T-helper 17 cell (primary cell): ENCODE results near the gene TRIO. TPM values are rescaled to one million over a fixed set of nuclear protein-coding genes. Genes with fewer than 3 reads are reported as not detected.
A peak's percentile ranks its signal among the peaks of the same experiment; 100 is the strongest.

Source experiments
- ATAC-seq: fragments of 150-1000 bp; cut with Tn5 transposase; 2 replicates; pipeline ENCODE4 v1.10.0; 2021; ENCODE audit warnings: mild to moderate bottlenecking, moderate library complexity
- DNase-seq, 3 donors: peaks; one replicate each; pipeline versions ENCODE4 v3.0.0 to v3.0.0-alpha.2; 2020 to 2021
- H3K9me3 ChIP-seq: one replicate; pipeline ENCODE4 v1.7.0; 2013; ENCODE audit warnings: low read length, mild to moderate bottlenecking; ENCODE audit not compliant: control insufficient read depth, poor library complexity, severe bottlenecking
- H3K27ac Mint-ChIP-seq: one replicate; pipeline ENCODE4 v1.8.0; 2022; ENCODE audit warnings: mild to moderate bottlenecking, moderate library complexity, mixed read lengths
- H3K27me3 Mint-ChIP-seq: one replicate; pipeline ENCODE4 v1.8.0; 2022; ENCODE audit warnings: mixed read lengths
- H3K36me3 Mint-ChIP-seq: one replicate; pipeline ENCODE4 v1.8.0; 2022; ENCODE audit warnings: low read depth, mixed read lengths
- H3K4me1 Mint-ChIP-seq: one replicate; pipeline ENCODE4 v1.8.0; 2022; ENCODE audit warnings: mild to moderate bottlenecking, mixed read lengths
- H3K4me3 Mint-ChIP-seq: one replicate; pipeline ENCODE4 v1.8.0; 2022; ENCODE audit warnings: mild to moderate bottlenecking, moderate library complexity, mixed read lengths
- total RNA-seq, 4 donors: library from RNA in 2 of 4; stranded (reverse) in 2 of 4; gene quantifications; one replicate each; pipeline ENCODE4 v1.2.3 and lab custom pipeline; 2022 to 2026

TRIO gene
- total RNA-seq, 2 donors from 2014 or later: 19.3 to 19.5 TPM

DNA sequence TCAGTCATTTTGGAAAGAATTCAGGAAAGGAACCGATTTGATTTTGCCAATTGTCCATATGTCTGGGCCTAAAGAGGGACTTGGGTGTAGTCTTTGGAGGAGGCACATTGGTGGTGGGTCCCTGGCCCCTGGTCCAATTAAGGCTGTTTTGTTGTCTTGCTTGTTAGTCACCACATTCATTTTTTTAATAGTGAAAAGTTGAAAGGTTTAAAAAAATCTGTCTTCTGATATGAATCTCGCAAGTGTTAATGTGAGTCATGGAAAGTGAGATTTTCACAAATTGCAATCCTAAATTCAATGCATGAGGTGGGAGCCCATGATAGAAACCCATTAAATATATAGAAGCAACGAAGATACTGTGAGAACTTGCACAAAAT lies 272.5 kb downstream of the TRIO start:
- H3K27ac Mint-ChIP-seq: peak overlapping the region; percentile 98
- DNase-seq: no peak

DNA sequence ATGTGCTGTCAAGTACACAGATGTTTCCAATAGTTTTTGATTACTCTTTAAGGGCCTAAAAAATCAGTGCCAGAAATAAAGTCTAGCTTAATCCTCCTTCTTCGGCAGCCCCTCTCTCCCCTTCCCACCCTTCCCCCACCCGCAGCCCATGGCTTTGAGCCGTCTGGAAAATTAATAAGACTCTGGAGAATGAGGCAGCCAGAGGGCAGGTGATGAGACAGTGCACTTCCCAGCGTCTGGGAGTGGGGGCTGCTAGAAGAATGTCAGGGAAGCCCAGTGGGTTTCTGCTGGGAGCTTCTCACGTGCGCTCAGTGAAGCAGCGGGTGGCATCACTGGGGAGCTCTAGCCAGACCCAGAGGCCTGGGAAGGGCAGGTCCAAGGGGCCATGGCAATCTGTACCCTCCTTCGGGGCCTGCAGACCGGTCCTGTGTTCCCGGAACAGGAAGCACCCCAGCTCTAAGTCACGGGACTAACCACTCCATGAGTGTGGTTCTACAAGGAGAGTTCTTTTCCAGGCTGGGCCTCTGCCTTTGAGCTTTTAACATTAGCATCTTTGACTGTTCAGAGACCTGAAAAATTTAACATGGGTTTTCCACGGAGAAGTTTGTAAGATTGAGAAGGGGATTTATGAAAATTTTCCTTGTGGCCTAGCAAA lies 273.6 kb downstream of the TRIO start:
- ATAC-seq (no peak), DNase-seq (no peak)
- peaks cover 53% of the 10 kb centered on the region for H3K4me1 Mint-ChIP-seq
- H3K36me3 Mint-ChIP-seq: peaks cover 5% of the 10 kb centered on the region
- no peaks in the 10 kb centered on the region for H3K9me3 ChIP-seq
- peak overlapping the region; percentile 98 for H3K27ac Mint-ChIP-seq
- peak overlapping the region; percentile 2 for H3K4me3 Mint-ChIP-seq
- no peaks in the 10 kb centered on the region for H3K27me3 Mint-ChIP-seq

More for the DNA sequence above, 272.5 kb downstream of the TRIO start:
- Mint-ChIP-seq H3K4me3 (peak overlapping the region; percentile 85), H3K36me3 (peaks cover 5% of the 10 kb centered on the region), H3K27me3 (no peaks in the 10 kb centered on the region), H3K4me1 (peaks cover 53% of the 10 kb centered on the region)
- no peak for ATAC-seq
- H3K9me3 ChIP-seq: no peaks in the 10 kb centered on the region

DNA sequence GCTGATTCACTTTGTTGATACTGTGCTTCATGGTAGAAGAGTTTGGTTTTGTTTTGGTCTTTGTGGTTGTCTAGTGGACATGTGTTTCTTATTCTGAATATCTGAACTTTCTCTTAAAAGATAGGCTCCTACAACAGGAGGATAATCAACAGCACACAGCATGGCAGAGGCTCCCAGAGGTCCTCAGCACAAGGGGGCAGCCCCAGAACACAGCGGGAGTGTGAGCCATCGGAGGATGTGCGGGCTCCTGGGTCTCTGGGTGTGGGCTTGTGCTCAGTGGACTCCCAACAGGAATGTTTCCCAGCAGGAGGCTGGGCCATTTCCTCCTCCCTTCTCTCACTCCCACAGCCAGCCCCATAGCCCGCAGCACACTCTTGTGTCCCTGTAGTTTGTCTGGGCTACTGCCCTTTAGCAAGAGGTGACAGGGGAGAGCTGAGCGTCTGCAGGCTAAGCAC lies 274.2 kb downstream of the TRIO start:
- Mint-ChIP-seq H3K4me3 (no peak overlapping the region), H3K4me1 (peaks cover 53% of the 10 kb centered on the region), H3K27me3 (no peaks in the 10 kb centered on the region), H3K36me3 (peaks cover 5% of the 10 kb centered on the region), H3K27ac (peak overlapping the region; percentile 98)
- ATAC-seq (no peak), DNase-seq (no peak)
- H3K9me3 ChIP-seq: no peaks in the 10 kb centered on the region

DNA sequence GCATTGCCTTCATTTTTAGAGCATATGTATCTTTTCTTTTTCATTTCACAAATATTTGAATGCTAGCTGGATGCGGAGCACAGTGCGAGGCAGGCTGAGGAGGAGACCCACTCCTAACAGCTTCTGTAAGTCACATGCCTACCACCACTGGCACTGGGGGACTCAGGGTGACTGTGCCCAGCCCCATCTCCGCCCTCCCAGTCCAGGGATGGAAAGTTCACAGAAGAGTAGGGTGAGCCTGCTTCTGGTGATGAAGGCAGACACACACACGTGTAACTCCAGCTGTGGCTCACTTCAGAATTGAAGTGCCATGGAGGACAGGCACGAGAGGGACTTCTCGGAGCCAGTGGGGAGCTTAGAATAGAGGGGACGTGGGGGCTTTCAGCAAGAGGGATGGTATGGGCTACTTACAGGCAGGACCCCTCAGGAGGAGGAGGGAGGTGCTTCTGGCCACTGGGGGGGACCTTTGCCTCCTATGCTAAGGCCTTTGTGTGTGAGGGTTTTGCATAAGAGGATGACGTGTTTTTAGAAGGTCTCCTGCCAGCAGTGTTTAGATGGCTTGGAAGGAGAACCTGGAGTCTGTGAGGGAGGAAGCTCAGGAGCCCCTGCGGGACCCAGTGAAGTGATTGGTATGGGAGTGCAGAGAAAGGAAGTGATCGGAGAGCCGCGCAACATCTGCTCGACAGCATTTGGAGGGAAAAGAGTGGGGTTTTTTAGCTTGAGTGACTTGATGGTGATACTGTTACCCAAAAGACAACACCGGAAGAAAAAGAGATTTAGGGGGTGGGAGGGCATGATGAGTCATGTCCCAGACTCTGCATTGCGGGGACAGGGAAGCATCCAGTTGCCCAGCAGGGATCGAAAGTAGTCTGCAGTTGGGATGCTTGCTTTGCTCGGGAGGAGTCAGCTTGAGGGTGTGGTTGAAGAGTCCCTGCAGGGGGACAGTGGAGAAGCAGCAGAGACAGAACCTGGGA lies 274.9 kb downstream of the TRIO start:
- Mint-ChIP-seq H3K36me3 (peaks cover 5% of the 10 kb centered on the region), H3K27ac (peak overlapping the region; percentile 98), H3K4me3 (peak overlapping the region; percentile 57)

DNA sequence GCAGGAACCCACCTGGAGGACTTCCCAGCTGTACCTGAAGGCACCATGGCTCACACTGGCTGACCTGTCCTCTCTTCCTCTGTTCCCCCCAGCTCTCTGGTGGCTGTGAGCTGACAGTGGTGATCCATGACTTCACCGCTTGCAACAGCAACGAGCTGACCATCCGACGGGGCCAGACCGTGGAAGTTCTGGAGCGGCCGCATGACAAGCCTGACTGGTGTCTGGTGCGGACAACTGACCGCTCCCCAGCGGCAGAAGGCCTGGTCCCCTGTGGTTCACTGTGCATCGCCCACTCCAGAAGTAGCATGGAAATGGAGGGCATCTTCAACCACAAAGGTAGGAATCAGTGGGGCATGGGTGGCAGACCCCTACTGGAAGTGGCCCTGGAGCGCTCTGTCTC lies 276.5 kb downstream of the TRIO start:
- H3K36me3 Mint-ChIP-seq: peaks cover 5% of the 10 kb centered on the region
- DNase-seq (no peak), ATAC-seq (no peak)
- H3K9me3 ChIP-seq: no peaks in the 10 kb centered on the region
- H3K27me3 Mint-ChIP-seq: no peaks in the 10 kb centered on the region
- H3K4me1 Mint-ChIP-seq: peaks cover 33% of the 10 kb centered on the region
- no peak overlapping the region for H3K4me3 Mint-ChIP-seq
- no peak overlapping the region for H3K27ac Mint-ChIP-seq

More for the DNA sequence above, 274.9 kb downstream of the TRIO start:
- H3K9me3 ChIP-seq: no peaks in the 10 kb centered on the region
- DNase-seq: no peak
- no peak for ATAC-seq
- Mint-ChIP-seq H3K4me1 (peaks cover 48% of the 10 kb centered on the region), H3K27me3 (no peaks in the 10 kb centered on the region)

DNA sequence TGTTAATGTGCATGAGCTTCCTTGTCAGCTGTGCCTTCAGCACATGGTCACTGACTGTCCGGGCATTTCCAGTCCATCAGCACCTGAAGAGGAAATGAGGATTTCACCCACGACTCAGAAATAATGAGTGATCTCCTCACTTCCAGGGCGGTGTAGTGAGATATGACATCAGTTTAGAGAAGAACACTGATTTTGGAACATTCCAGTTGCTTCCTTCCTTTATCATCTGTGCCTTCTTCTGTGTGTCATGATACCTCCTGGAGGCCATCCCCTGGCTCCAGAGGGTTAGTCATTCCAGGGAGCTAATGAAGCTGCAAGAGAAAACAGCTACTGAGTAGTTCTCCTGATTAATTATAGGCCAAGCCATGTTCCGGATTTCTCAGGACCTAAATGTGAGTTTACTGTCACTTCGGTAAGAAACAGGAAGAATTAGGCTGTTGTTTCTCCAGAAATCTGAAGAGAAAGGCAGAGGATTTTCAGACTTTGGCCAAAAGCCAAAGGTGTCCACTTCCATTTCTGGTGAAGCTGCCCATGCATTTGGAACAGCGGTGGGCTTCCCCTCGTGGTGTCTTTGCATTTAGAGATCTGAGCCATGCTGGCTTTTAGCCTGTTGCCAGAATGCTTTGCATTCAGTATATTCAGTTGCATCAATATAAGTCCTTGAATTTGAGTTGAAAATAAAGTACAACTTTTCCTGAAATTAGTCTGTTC lies 277.1 kb downstream of the TRIO start:
- Mint-ChIP-seq H3K4me3 (no peak overlapping the region), H3K27ac (no peak overlapping the region), H3K36me3 (peaks cover 5% of the 10 kb centered on the region), H3K27me3 (no peaks in the 10 kb centered on the region), H3K4me1 (peaks cover 31% of the 10 kb centered on the region)
- DNase-seq: no peak
- H3K9me3 ChIP-seq: no peaks in the 10 kb centered on the region
- ATAC-seq: no peak

DNA sequence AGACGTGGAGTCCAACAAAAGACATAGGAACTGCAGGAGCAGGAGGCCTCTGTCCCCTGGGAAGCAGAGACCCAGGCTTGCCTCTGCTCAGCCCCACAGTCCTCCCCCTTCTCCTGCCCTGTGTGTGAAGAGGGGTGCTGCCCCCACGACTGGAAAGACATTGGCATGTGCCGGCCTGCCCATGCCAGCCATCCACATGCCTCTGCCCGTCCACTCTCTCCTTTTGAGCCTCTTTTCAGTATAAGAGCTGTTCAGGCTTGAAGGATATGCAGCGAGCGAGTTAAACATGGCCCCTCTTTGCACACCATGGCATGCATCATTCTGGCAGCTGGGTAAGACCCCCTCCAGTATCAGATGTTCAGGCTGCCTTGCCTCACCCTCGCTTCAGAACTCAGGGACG lies 278.7 kb downstream of the TRIO start:
- no peak for DNase-seq
- H3K4me3 Mint-ChIP-seq: no peak overlapping the region
- no peaks in the 10 kb centered on the region for H3K9me3 ChIP-seq
- peaks cover 11% of the 10 kb centered on the region for H3K36me3 Mint-ChIP-seq
- no peaks in the 10 kb centered on the region for H3K27me3 Mint-ChIP-seq
- H3K27ac Mint-ChIP-seq: no peak overlapping the region
- ATAC-seq: no peak
- peaks cover 25% of the 10 kb centered on the region for H3K4me1 Mint-ChIP-seq

DNA sequence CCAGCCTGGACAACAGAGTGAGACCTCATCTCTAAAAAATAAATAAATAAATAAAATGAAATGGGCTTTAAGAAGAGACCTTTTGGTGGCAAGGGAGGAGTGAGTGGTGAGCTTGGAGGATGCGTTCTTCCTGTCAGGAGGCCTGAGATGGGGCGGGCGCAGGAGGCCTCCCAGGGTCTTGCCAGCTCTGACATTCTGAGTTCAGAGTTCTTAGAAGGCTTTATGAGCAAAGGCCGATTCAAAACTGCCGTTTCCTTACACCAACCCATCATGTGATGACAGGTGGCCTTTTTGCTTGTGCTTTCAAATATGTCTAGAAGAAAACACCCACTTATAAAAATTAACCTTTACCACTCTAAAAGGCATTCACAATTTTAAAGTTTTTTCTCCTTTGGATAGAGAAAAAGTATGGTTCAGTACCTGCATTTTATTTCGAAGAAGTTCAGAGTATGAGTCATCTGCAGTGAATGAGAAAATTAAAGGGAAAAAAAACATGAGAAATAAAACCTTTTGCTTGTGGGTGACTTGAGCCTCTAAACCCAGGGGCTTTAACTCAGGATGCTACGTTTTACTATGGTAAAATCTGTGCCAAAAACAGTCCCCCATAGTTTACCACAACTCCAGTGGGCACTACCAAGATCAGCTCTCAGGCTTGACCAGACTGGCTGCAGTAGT lies 281.0 kb downstream of the TRIO start:
- no peak for ATAC-seq

DNA sequence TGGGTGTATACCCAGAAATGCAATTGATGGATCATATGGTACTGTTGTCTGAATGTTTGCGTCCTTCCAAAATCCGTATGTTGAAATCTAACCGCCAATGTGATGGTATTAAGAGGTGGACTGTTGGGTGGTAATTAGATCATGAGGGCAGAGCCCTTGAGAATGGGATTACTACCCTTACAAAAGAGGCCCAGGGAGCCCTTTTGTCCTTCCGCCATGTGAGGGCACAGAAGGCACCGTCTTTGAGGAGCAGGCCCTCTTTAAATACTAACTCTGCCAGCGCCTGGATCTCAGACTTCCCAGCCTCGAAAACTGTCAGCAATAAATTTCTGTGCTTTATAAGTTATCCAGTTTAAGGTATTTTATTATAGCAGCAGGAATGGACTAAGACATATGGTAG lies 282.4 kb downstream of the TRIO start:
- no peak for ATAC-seq
- H3K27ac Mint-ChIP-seq: no peak overlapping the region

More for the DNA sequence above, 281.0 kb downstream of the TRIO start:
- peaks cover 6% of the 10 kb centered on the region for H3K36me3 Mint-ChIP-seq
- no peak overlapping the region for H3K4me3 Mint-ChIP-seq
- no peaks in the 10 kb centered on the region for H3K9me3 ChIP-seq
- H3K27me3 Mint-ChIP-seq: no peaks in the 10 kb centered on the region
- H3K27ac Mint-ChIP-seq: no peak overlapping the region
- no peak for DNase-seq
- peaks cover 7% of the 10 kb centered on the region for H3K4me1 Mint-ChIP-seq

DNA sequence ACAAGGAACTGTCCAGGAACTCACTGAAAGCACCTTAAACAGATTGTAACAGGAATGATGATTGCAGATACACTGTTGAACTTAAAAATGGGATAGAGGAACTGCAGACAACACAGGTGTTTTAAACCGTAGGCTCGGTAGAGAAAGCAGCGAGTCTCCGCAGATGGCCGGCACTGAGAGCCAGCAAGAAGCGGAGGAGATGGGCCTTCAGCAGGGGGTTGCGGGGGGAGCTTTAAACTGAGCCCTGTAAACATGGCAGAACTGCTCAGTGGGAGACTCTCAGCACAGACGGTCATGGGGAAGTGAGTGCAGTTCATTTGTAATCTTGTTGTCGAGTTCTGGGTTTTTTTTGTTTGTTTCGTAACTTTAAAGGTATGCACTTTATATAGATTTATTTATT lies 283.4 kb downstream of the TRIO start:
- H3K36me3 Mint-ChIP-seq: peaks cover 6% of the 10 kb centered on the region
- no peak for ATAC-seq
- no peak overlapping the region for H3K4me3 Mint-ChIP-seq
- no peak for DNase-seq
- H3K4me1 Mint-ChIP-seq: peaks cover 7% of the 10 kb centered on the region
- H3K27ac Mint-ChIP-seq: no peak overlapping the region
- H3K27me3 Mint-ChIP-seq: peaks cover 2% of the 10 kb centered on the region
- H3K9me3 ChIP-seq: no peaks in the 10 kb centered on the region

More for the DNA sequence above, 282.4 kb downstream of the TRIO start:
- Mint-ChIP-seq H3K36me3 (peaks cover 6% of the 10 kb centered on the region), H3K4me3 (no peak overlapping the region), H3K4me1 (peaks cover 7% of the 10 kb centered on the region), H3K27me3 (no peaks in the 10 kb centered on the region)
- no peak for DNase-seq
- no peaks in the 10 kb centered on the region for H3K9me3 ChIP-seq

DNA sequence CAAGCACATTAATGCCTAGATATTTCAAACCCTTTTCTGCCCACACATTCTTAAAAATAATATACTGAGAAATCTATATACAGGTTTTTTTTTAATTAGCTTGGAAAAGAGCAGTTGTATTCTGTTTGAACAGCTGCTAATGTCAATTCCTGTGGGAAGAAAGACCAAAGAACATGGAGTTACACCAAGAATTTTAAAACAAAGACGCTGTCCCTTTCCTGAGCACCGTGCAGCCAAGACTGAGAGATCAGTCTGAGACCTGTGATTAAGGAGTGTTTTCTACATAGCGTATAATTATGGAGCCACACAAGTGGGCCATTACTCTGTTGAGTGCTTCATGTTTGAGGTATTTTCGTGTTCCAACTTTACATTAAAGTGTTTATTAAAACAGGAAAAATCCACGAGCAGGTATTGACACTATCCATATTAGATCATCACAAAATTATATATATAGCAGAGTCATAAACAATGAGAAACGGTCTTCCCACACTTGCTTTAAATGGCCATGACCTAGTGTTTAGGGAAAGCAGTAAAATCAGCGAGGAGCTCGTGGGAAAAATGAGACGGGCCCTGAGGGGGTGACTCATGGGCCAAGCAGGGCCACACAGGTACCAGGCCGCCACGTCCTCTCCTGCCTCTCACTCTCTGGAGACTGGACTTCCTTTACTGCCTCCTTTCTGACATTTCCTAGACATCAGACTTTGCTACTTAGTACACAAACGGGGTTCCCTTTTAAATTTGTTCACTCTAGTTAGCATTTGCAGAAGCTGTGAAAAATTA lies 285.4 kb downstream of the TRIO start:
- Mint-ChIP-seq H3K27me3 (peaks cover 9% of the 10 kb centered on the region), H3K4me3 (no peak overlapping the region), H3K36me3 (peaks cover 6% of the 10 kb centered on the region), H3K27ac (no peak overlapping the region), H3K4me1 (peaks cover 7% of the 10 kb centered on the region)
- no peaks in the 10 kb centered on the region for H3K9me3 ChIP-seq
- ATAC-seq (no peak), DNase-seq (no peak)
